GM12878 (cell line): ENCODE data around the gene MAST4. TPM values are rescaled to one million over a fixed set of nuclear protein-coding genes. Genes with fewer than 3 reads are reported as not detected.

Experiments
- ATAC-seq: fragments of 200-7000 bp; cut with Tn5 transposase; 3 replicates; pipeline ENCODE4 v1.9.1; 2020; ENCODE audit warnings: mild to moderate bottlenecking, moderate library complexity
- BruUV-seq: library from RNA; stranded (reverse); fragments of 400-500 nt; replicated peaks from 2 replicates; lab custom pipeline; 2021; lab: Mats Ljungman, UMichigan
- CTCF ChIA-PET: fragments of 300-600 bp; sonication (Branson Sonifier 250); formaldehyde crosslinking; extraction: SDS; loops from one replicate; lab custom pipeline; 2021; ENCODE audit warnings: inconsistent platforms; lab: Yijun Ruan, JAX
- POLR2A ChIA-PET: fragments of 350-600 bp; formaldehyde crosslinking; extraction: SDS; loops from one replicate; lab custom pipeline; 2021; ENCODE audit warnings: inconsistent platforms; lab: Charles Lee
- RAD21 ChIA-PET: fragments of 300-600 bp; sonication (Branson Sonifier 250); formaldehyde crosslinking; loops from one replicate; lab custom pipeline; 2023; ENCODE audit warnings: antibody characterized with exemption; ENCODE audit not compliant: unreplicated experiment; lab: Charles Lee
- SMC1A ChIA-PET: fragments of 300-600 bp; sonication (Branson Sonifier 250); formaldehyde crosslinking; loops from one replicate; lab custom pipeline; 2023; ENCODE audit not compliant: unreplicated experiment, uncharacterized antibody; lab: Charles Lee
- DNase-seq: peaks from one replicate; pipeline ENCODE4 v3.0.0-alpha.2; 2011; ENCODE audit warnings: low read depth, low spot score
- FAIRE-seq: peaks from 3 replicates; lab custom pipeline; 2011; peaks lifted over from hg19 to GRCh38; lab: Jason Lieb, UNC
- H2AFZ ChIP-seq: 2 replicates; pipeline ENCODE4 v1.6.0; 2011; ENCODE audit warnings: low read depth, low read length, control low read depth; ENCODE audit not compliant: control insufficient read depth
- H3K27ac ChIP-seq: 2 replicates; pipeline ENCODE4 v1.5.1; 2011; ENCODE audit warnings: control low read depth; ENCODE audit not compliant: control insufficient read depth, insufficient read depth
- H3K27me3 ChIP-seq, 2 experiments: replicated peaks in 1 of 2; 2 replicates each; pipeline versions ENCODE4 v1.6.0 to v1.6.1; 2011; ENCODE audit warnings: low read length in 1 of 2; ENCODE audit not compliant: control insufficient read depth in 2 of 2, insufficient read depth in 2 of 2
- H3K36me3 ChIP-seq, 2 experiments: 2 replicates each; pipeline ENCODE4 v1.5.1; 2011; ENCODE audit warnings: low read length in 1 of 2; ENCODE audit not compliant: control insufficient read depth in 2 of 2, insufficient read depth in 2 of 2
- H3K4me1 ChIP-seq: 2 replicates; pipeline ENCODE4 v1.6.1; 2011; ENCODE audit warnings: mild to moderate bottlenecking, low read length, moderate library complexity, mixed read lengths; ENCODE audit not compliant: control insufficient read depth, insufficient read depth
- H3K4me2 ChIP-seq: 2 replicates; pipeline ENCODE4 v1.6.0; 2011; ENCODE audit warnings: control low read depth; ENCODE audit not compliant: control insufficient read depth, insufficient read depth
- H3K4me3 ChIP-seq: fragments of 200-600 bp; sonication (generic); 2 replicates; pipeline ENCODE4 v1.5.1; 2016
- H3K79me2 ChIP-seq: 2 replicates; pipeline ENCODE4 v1.6.0; 2011; ENCODE audit warnings: low read length; ENCODE audit not compliant: control insufficient read depth, insufficient read depth
- H3K9ac ChIP-seq: 2 replicates; pipeline ENCODE4 v1.8.0; 2011; ENCODE audit warnings: low read length, control low read depth, mixed read lengths; ENCODE audit not compliant: control insufficient read depth, insufficient read depth
- H3K9me3 ChIP-seq: replicated peaks from 3 replicates; pipeline ENCODE4 v1.5.1; 2011; ENCODE audit warnings: mild to moderate bottlenecking, low read length; ENCODE audit not compliant: control insufficient read depth, insufficient read depth
- H4K20me1 ChIP-seq: 2 replicates; pipeline ENCODE4 v1.6.0; 2011; ENCODE audit not compliant: control insufficient read depth, insufficient read depth
- BACH1 ChIP-seq: fragments of 450-650 bp; IDR thresholded peaks from 2 replicates; pipeline ENCODE4 v1.6.1; 2017; ENCODE audit warnings: mild to moderate bottlenecking, borderline replicate concordance
- EZH2 ChIP-seq: IDR thresholded peaks from 2 replicates; pipeline ENCODE4 v1.6.1; 2012; ENCODE audit warnings: low read depth, mild to moderate bottlenecking, control low read depth, inconsistent platforms, low read length, borderline replicate concordance; ENCODE audit not compliant: control insufficient read depth
- FOS ChIP-seq: IDR thresholded peaks from 3 replicates; pipeline ENCODE4 v1.6.1; 2011; ENCODE audit warnings: borderline replicate concordance; ENCODE audit not compliant: insufficient read length; ENCODE audit errors: extremely low read depth
- FOXK2 ChIP-seq: fragments of 450-650 bp; IDR thresholded peaks from 2 replicates; pipeline ENCODE4 v1.6.1; 2017; ENCODE audit warnings: mild to moderate bottlenecking, moderate library complexity
- IKZF1 ChIP-seq: fragments of 450-650 bp; conservative IDR thresholded peaks from 2 replicates; pipeline ENCODE4 v1.6.1; 2017; ENCODE audit warnings: antibody characterized with exemption, mild to moderate bottlenecking
- NFXL1 ChIP-seq: fragments of 450-650 bp; IDR thresholded peaks from 2 replicates; pipeline ENCODE4 v1.6.1; 2017; ENCODE audit warnings: antibody characterized with exemption, mild to moderate bottlenecking, borderline replicate concordance
- SMAD1 ChIP-seq: fragments of 450-650 bp; IDR thresholded peaks from 2 replicates; pipeline ENCODE4 v1.6.1; 2018; ENCODE audit warnings: mild to moderate bottlenecking, low read depth; ENCODE audit not compliant: partially characterized antibody
- SREBF1 ChIP-seq: IDR thresholded peaks from 2 replicates; pipeline ENCODE4 v1.6.1; 2012; ENCODE audit warnings: mild to moderate bottlenecking, low read length
- SRF ChIP-seq, 2 experiments: IDR thresholded peaks; 2 replicates each; pipeline ENCODE4 v1.6.1; 2011; ENCODE audit warnings: low read depth in 2 of 2, low read length in 2 of 2, mild to moderate bottlenecking in 1 of 2, moderate library complexity in 1 of 2
- TCF12 ChIP-seq: IDR thresholded peaks from 2 replicates; pipeline ENCODE4 v1.6.1; 2011; ENCODE audit warnings: low read depth, mild to moderate bottlenecking, low read length
- TCF3 ChIP-seq: IDR thresholded peaks from 2 replicates; pipeline ENCODE4 v1.6.1; 2012; ENCODE audit warnings: low read depth, mild to moderate bottlenecking, low read length, borderline replicate concordance; ENCODE audit not compliant: insufficient read depth
- ZNF24 ChIP-seq: fragments of 450-650 bp; IDR thresholded peaks from 2 replicates; pipeline ENCODE4 v1.6.1; 2017; ENCODE audit warnings: antibody characterized with exemption, mild to moderate bottlenecking
- ZNF622 ChIP-seq: fragments of 450-650 bp; IDR thresholded peaks from 2 replicates; pipeline ENCODE4 v1.6.1; 2017; ENCODE audit warnings: mild to moderate bottlenecking, inconsistent platforms
- WGBS: methylation state at CpG from one replicate; pipeline ENCODE4 v1.1.6; 2016; ENCODE audit warnings: low lambda C conversion rate; ENCODE audit not compliant: insufficient replicate concordance, insufficient coverage; ENCODE audit errors: missing lambda C conversion rate; 5-methylcytosine and 5-hydroxymethylcytosine counted together
- in situ Hi-C: fragments of 300-500 bp; cut with MboI; formaldehyde crosslinking; loops from 9 replicates; pipeline ENCODE4 v1.14.3; 2018; ENCODE audit warnings: mixed read lengths
- intact Hi-C: fragments of 100-400 bp; cut with micrococcal nuclease; formaldehyde crosslinking; loops from one replicate; pipeline ENCODE4 v1.14.2; 2022; ENCODE audit not compliant: unreplicated experiment
- polyA plus RNA-seq, 11 experiments: library from polyadenylated mRNA; depleted of rRNA in 4 of 11; unstranded in 6 of 11; stranded (reverse) in 5 of 11; fragments of >200 nt; fragmentation: Nextera tagmentation in 4 of 11; fragmentation: Illumina TruSeq in 1 of 11; extraction: Ambion mirVana in 4 of 11; extraction: Trizol in 1 of 11; gene quantifications; 1 replicate in 1 of 11; 2 replicates in 10 of 11; pipeline versions ENCODE4 v1.2.1 to v1.2.3, GENCODE V29; 2011 to 2016; ENCODE audit warnings: inconsistent platforms in 2 of 11, missing spikeins in 2 of 11, low read depth in 1 of 11
- total RNA-seq, 4 experiments: library from RNA; depleted of rRNA in 3 of 4; stranded (reverse); fragments of >200 nt in 3 of 4; fragmentation: Illumina TruSeq in 1 of 4; extraction: Trizol in 1 of 4; gene quantifications; 2 replicates each; pipeline versions ENCODE4 v1.2.1 to v1.2.3, GENCODE V29; 2013 to 2021
- TF ChIP-seq, protein P1 (sequence below): fragments of 450-650 bp; IDR thresholded peaks from 2 replicates; pipeline ENCODE4 v1.6.1; 2017; ENCODE audit warnings: mild to moderate bottlenecking, moderate library complexity
- TF ChIP-seq, protein P2 (sequence below): fragments of 450-650 bp; formaldehyde crosslinking; IDR thresholded peaks from 2 replicates; pipeline ENCODE4 v1.4.0; 2020; ENCODE audit warnings: mild to moderate bottlenecking, moderate library complexity
- TF ChIP-seq, protein P3 (sequence below): IDR thresholded peaks from 2 replicates; pipeline ENCODE4 v1.6.1; 2012; ENCODE audit warnings: low read depth, low read length, improper control_type of control experiment

MAST4 gene
- total and polyA plus RNA-seq, 10 of the 15 experiments (the other 5 are each of a cell fraction or from before 2014, with no cell fraction given), result 0.02 to 1.6 (median 0.29) TPM; not detected in 1

DNA sequence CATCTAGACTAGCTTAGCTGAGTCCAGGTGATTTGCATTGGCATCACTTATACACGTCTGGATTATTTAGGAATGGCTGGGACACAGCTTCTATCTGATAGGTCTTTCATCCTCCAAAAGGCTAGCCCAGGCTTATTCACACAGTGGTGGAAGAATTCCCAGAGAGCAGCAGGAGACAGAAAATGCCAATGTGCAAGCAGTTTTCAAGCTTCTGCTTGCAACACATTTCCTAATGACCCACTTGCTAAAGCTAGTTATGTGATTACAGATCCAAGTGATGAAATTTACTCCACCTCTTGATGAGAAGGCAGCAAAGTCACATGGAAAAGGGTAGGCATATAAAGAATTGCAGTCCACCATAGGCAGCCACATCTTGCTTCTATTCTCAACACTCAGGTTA is 44.2 kb upstream of the MAST4 start:
- ChIA-PET CTCF (interaction anchor here (0.6 kb wide), 1 partner anchor 466 kb away, joined by 3 read pairs; no protein-coding TSS in a partner anchor), POLR2A (no interaction called here)
- 0% methylated on average over 1 of the region's 1 CpG for WGBS
- TF ChIP-seq EZH2 (no peak), NFXL1 (no peak), ZNF622 (no peak), IKZF1 (no peak), TCF3 (no peak), SREBF1 (no peak), TCF12 (no peak), ZNF24 (no peak), BACH1 (no peak), SMAD1 (no peak), SRF (IDR thresholded peaks at IDR 0.05; ENCODE audit: low read depth in 2 of 2, low read length in 2 of 2) (no peak), FOXK2 (no peak), FOS (no peak)
- TF ChIP-seq, protein P1, sequence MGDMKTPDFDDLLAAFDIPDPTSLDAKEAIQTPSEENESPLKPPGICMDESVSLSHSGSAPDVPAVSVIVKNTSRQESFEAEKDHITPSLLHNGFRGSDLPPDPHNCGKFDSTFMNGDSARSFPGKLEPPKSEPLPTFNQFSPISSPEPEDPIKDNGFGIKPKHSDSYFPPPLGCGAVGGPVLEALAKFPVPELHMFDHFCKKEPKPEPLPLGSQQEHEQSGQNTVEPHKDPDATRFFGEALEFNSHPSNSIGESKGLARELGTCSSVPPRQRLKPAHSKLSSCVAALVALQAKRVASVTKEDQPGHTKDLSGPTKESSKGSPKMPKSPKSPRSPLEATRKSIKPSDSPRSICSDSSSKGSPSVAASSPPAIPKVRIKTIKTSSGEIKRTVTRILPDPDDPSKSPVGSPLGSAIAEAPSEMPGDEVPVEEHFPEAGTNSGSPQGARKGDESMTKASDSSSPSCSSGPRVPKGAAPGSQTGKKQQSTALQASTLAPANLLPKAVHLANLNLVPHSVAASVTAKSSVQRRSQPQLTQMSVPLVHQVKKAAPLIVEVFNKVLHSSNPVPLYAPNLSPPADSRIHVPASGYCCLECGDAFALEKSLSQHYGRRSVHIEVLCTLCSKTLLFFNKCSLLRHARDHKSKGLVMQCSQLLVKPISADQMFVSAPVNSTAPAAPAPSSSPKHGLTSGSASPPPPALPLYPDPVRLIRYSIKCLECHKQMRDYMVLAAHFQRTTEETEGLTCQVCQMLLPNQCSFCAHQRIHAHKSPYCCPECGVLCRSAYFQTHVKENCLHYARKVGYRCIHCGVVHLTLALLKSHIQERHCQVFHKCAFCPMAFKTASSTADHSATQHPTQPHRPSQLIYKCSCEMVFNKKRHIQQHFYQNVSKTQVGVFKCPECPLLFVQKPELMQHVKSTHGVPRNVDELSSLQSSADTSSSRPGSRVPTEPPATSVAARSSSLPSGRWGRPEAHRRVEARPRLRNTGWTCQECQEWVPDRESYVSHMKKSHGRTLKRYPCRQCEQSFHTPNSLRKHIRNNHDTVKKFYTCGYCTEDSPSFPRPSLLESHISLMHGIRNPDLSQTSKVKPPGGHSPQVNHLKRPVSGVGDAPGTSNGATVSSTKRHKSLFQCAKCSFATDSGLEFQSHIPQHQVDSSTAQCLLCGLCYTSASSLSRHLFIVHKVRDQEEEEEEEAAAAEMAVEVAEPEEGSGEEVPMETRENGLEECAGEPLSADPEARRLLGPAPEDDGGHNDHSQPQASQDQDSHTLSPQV, result no peak
- TF ChIP-seq, protein P2, sequence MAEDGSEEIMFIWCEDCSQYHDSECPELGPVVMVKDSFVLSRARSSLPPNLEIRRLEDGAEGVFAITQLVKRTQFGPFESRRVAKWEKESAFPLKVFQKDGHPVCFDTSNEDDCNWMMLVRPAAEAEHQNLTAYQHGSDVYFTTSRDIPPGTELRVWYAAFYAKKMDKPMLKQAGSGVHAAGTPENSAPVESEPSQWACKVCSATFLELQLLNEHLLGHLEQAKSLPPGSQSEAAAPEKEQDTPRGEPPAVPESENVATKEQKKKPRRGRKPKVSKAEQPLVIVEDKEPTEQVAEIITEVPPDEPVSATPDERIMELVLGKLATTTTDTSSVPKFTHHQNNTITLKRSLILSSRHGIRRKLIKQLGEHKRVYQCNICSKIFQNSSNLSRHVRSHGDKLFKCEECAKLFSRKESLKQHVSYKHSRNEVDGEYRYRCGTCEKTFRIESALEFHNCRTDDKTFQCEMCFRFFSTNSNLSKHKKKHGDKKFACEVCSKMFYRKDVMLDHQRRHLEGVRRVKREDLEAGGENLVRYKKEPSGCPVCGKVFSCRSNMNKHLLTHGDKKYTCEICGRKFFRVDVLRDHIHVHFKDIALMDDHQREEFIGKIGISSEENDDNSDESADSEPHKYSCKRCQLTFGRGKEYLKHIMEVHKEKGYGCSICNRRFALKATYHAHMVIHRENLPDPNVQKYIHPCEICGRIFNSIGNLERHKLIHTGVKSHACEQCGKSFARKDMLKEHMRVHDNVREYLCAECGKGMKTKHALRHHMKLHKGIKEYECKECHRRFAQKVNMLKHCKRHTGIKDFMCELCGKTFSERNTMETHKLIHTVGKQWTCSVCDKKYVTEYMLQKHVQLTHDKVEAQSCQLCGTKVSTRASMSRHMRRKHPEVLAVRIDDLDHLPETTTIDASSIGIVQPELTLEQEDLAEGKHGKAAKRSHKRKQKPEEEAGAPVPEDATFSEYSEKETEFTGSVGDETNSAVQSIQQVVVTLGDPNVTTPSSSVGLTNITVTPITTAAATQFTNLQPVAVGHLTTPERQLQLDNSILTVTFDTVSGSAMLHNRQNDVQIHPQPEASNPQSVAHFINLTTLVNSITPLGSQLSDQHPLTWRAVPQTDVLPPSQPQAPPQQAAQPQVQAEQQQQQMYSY (CRISPR knock-in tag), result no peak
- TF ChIP-seq, protein P3, sequence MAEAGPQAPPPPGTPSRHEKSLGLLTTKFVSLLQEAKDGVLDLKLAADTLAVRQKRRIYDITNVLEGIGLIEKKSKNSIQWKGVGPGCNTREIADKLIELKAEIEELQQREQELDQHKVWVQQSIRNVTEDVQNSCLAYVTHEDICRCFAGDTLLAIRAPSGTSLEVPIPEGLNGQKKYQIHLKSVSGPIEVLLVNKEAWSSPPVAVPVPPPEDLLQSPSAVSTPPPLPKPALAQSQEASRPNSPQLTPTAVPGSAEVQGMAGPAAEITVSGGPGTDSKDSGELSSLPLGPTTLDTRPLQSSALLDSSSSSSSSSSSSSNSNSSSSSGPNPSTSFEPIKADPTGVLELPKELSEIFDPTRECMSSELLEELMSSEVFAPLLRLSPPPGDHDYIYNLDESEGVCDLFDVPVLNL, result no peak

More for the DNA sequence above, 44.2 kb upstream of the MAST4 start:
- Histone ChIP-seq H3K79me2 (no peaks in the 10 kb centered on the region), H3K4me1 (peaks cover 14% of the 10 kb centered on the region), H3K36me3 (no peaks in the 10 kb centered on the region), H3K9ac (no peak overlapping the region), H3K4me2 (no peak overlapping the region), H3K27ac (no peak overlapping the region), H4K20me1 (no peaks in the 10 kb centered on the region), H3K4me3 (no peak overlapping the region), H3K9me3 (no peaks in the 10 kb centered on the region; the same call in none of the 3 replicates), H3K27me3 (no peaks in the 10 kb centered on the region), H2AFZ (no peak overlapping the region)
- FAIRE-seq (no peak), DNase-seq (no peak), ATAC-seq (no peak)
- intact Hi-C loops (no loop called here), in situ Hi-C loops (no loop called here)
- SMC1A ChIA-PET, result no interaction called here
- BruUV-seq, result no TSS peak
- RAD21 ChIA-PET, result no interaction called here
